CD4-positive, alpha-beta T cell (primary cell): ENCODE measurements around the gene ATF7IP. TPM values are rescaled to one million over a fixed set of nuclear protein-coding genes. Genes with fewer than 3 reads are reported as not detected.

Experiments
- ATAC-seq: fragments of 200-7000 bp; cut with Tn5 transposase; one replicate; pipeline ENCODE4 v1.10.0; 2022; ENCODE audit warnings: mild to moderate bottlenecking; ENCODE audit not compliant: poor library complexity
- CTCF ChIA-PET: fragments of 350-600 bp; sonication (Branson Sonifier 250); formaldehyde crosslinking; loops from one replicate; lab custom pipeline; 2021; ENCODE audit warnings: antibody characterized with exemption, inconsistent platforms; lab: Charles Lee
- POLR2A ChIA-PET: fragments of 350-600 bp; sonication (Branson Sonifier 250); formaldehyde crosslinking; loops from one replicate; lab custom pipeline; 2021; ENCODE audit warnings: antibody characterized with exemption, inconsistent platforms; lab: Charles Lee
- DNase-seq, 14 experiments: peaks; one replicate each; pipeline ENCODE4 v3.0.0-alpha.2; 2013 to 2020; ENCODE audit warnings: mixed read lengths in 2 of 14
- H3K27ac ChIP-seq, 2 donors: one replicate each; pipeline versions ENCODE4 v1.5.1 to v1.7.0; 2013; ENCODE audit warnings: low read length in 2 of 2, low read depth in 1 of 2, mild to moderate bottlenecking in 1 of 2
- H3K27me3 ChIP-seq, 2 experiments: 1 replicate in 1 of 2; 2 replicates in 1 of 2; pipeline versions ENCODE4 v1.6.1 to v1.7.0; 2013; ENCODE audit warnings: low read length in 2 of 2, control low read depth in 1 of 2, mild to moderate bottlenecking in 1 of 2, moderate library complexity in 1 of 2; ENCODE audit not compliant: insufficient read depth in 2 of 2, control insufficient read depth in 1 of 2
- H3K36me3 ChIP-seq: one replicate; pipeline ENCODE4 v1.6.1; 2013; ENCODE audit warnings: low read length, control low read depth; ENCODE audit not compliant: insufficient read depth
- H3K4me1 ChIP-seq: one replicate; pipeline ENCODE4 v1.6.1; 2013; ENCODE audit warnings: low read length, control low read depth; ENCODE audit not compliant: insufficient read depth
- H3K4me3 ChIP-seq: one replicate; pipeline ENCODE4 v1.5.1; 2013; ENCODE audit warnings: mild to moderate bottlenecking, low read length, moderate library complexity
- H3K9me3 ChIP-seq, 2 experiments: 1 replicate in 1 of 2; 2 replicates in 1 of 2; pipeline versions ENCODE4 v1.6.1 to v1.7.0; 2013; ENCODE audit warnings: low read length in 2 of 2, mild to moderate bottlenecking in 2 of 2, control low read depth in 1 of 2, moderate library complexity in 1 of 2; ENCODE audit not compliant: control insufficient read depth in 1 of 2, insufficient read depth in 1 of 2
- H3K27ac Mint-ChIP-seq: one replicate; pipeline ENCODE4 v1.8.0; 2020; ENCODE audit warnings: mixed read lengths
- H3K27me3 Mint-ChIP-seq: one replicate; pipeline ENCODE4 v1.8.0; 2021; ENCODE audit warnings: mixed read lengths
- H3K36me3 Mint-ChIP-seq: one replicate; pipeline ENCODE4 v1.8.0; 2021; ENCODE audit warnings: low read depth, mixed read lengths
- H3K4me1 Mint-ChIP-seq: one replicate; pipeline ENCODE4 v1.8.0; 2021; ENCODE audit warnings: low read depth, mixed read lengths
- H3K4me3 Mint-ChIP-seq: one replicate; pipeline ENCODE4 v1.8.0; 2020; ENCODE audit warnings: mild to moderate bottlenecking, mixed read lengths
- H3K9me3 Mint-ChIP-seq: one replicate; pipeline ENCODE4 v1.8.0; 2020; ENCODE audit warnings: mixed read lengths
- intact Hi-C, 2 experiments: fragments of 100-400 bp; cut with DNase I in 1 of 2; cut with micrococcal nuclease in 1 of 2; formaldehyde crosslinking; loops; one replicate each; pipeline versions ENCODE4 v1.15.1 to v1.9.0; 2023 to 2025; cut with DNase I, micrococcal nuclease
- total RNA-seq, 174 experiments: library from RNA in 2 of 174; stranded (reverse) in 2 of 174; gene quantifications; one replicate each; pipeline ENCODE4 v1.2.3 and lab custom pipeline; 2021 to 2026
- TF ChIP-seq, protein P1 (sequence below): fragments of 200-600 bp; IDR thresholded peaks from one replicate; pipeline ENCODE4 v1.8.0; 2022; ENCODE audit warnings: antibody characterized with exemption, mild to moderate bottlenecking

ATF7IP gene
- total RNA-seq, 2 experiments from 2014 or later: 134 to 143 TPM

DNA sequence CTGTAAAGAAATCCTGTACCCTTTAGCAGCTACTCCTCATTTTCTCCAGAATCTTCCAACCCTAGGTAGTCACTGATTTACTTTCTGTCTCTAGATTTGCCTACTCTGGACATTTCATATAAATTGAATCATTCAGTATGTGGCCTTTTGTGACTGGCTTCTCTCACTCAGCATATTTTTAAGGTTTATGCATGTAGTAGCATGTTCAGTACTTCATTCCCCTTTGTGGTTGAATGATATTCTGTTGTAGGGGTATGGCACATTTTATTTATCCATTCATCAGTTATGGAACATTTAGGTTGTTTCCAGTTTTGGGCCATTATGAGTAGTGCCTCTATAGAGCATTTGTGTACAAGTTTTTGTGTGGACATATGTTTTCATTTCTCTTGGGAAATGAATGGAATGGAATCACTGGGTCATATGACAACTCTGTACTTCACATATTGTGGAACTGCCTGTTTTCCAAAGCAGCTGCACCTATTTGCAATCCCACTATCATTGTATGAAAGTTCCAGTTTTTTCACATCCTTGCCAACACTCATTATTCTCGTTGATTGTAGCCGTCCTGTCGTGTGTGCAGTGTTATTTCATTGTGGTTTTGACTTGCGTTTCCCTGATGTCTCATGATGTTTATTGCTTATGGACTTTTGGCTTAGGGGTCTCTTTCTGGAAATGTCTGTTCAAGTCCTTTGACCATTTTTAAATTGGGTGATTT lies 57.2 kb downstream of the ATF7IP start:
- peaks cover 69% of the 10 kb centered on the region for H3K4me1 Mint-ChIP-seq
- DNase-seq (no peak), ATAC-seq (no peak)
- Histone ChIP-seq H3K27me3 (no peaks in the 10 kb centered on the region), H3K27ac (no peak overlapping the region), H3K4me3 (no peak overlapping the region), H3K36me3 (peaks cover 51% of the 10 kb centered on the region), H3K9me3 (peaks cover 0 to 8% of the 10 kb centered on the region in 2 experiments), H3K4me1 (peaks cover 19% of the 10 kb centered on the region)
- H3K36me3 Mint-ChIP-seq: peaks cover 78% of the 10 kb centered on the region
- no peaks in the 10 kb centered on the region for H3K27me3 Mint-ChIP-seq
- H3K9me3 Mint-ChIP-seq: no peaks in the 10 kb centered on the region
- CTCF ChIA-PET: no interaction called here
- TF ChIP-seq, protein P1, sequence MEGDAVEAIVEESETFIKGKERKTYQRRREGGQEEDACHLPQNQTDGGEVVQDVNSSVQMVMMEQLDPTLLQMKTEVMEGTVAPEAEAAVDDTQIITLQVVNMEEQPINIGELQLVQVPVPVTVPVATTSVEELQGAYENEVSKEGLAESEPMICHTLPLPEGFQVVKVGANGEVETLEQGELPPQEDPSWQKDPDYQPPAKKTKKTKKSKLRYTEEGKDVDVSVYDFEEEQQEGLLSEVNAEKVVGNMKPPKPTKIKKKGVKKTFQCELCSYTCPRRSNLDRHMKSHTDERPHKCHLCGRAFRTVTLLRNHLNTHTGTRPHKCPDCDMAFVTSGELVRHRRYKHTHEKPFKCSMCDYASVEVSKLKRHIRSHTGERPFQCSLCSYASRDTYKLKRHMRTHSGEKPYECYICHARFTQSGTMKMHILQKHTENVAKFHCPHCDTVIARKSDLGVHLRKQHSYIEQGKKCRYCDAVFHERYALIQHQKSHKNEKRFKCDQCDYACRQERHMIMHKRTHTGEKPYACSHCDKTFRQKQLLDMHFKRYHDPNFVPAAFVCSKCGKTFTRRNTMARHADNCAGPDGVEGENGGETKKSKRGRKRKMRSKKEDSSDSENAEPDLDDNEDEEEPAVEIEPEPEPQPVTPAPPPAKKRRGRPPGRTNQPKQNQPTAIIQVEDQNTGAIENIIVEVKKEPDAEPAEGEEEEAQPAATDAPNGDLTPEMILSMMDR: no peak
- intact Hi-C loops: loop anchor here in 1 of 2 experiments (5.0 to 10.0 kb wide), 3 partner anchors 170 to 295 kb away; no protein-coding TSS in a partner anchor
- H3K27ac Mint-ChIP-seq: peak overlapping the region; percentile 3
- H3K4me3 Mint-ChIP-seq: no peak overlapping the region
- POLR2A ChIA-PET: interaction anchor here (0.6 to 1.1 kb wide), 4 partner anchors 57 to 348 kb away, joined by 3 read pairs; a partner anchor contains a TSS

DNA sequence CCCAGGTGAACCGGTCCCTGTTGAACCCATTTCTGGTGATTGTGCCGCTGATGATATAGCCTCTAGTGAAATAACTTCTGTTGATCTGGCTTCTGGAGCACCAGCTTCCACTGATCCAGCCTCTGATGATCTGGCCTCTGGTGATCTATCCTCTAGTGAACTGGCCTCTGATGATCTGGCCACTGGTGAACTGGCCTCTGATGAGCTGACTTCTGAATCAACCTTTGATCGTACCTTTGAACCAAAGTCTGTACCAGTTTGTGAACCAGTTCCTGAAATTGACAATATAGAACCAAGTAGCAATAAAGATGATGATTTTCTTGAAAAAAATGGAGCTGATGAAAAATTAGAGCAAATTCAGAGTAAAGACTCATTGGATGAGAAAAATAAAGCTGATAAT lies 59.1 kb downstream of the ATF7IP start:
- TF ChIP-seq, protein P1: no peak
- Mint-ChIP-seq H3K36me3 (peaks cover 97% of the 10 kb centered on the region), H3K4me1 (peaks cover 79% of the 10 kb centered on the region), H3K27me3 (no peaks in the 10 kb centered on the region), H3K9me3 (no peaks in the 10 kb centered on the region), H3K27ac (no peak overlapping the region), H3K4me3 (peak overlapping the region; percentile 30)
- Histone ChIP-seq H3K27me3 (no peaks in the 10 kb centered on the region), H3K36me3 (peaks cover 63% of the 10 kb centered on the region), H3K4me1 (peaks cover 20% of the 10 kb centered on the region), H3K27ac (no peak overlapping the region), H3K9me3 (peaks cover 0 to 8% of the 10 kb centered on the region in 2 experiments), H3K4me3 (no peak overlapping the region)
- ChIA-PET CTCF (interaction anchor here (0.7 to 1.1 kb wide), 2 partner anchors 239 to 797 kb away, joined by 3 read pairs; partner anchors contain the start of gene RERG), POLR2A (no interaction called here)
- no peak for ATAC-seq
- DNase-seq: no peak
- intact Hi-C loops: loop anchor here in 1 of 2 experiments (5.0 to 10.0 kb wide), 3 partner anchors 172 to 293 kb away; no protein-coding TSS in a partner anchor

DNA sequence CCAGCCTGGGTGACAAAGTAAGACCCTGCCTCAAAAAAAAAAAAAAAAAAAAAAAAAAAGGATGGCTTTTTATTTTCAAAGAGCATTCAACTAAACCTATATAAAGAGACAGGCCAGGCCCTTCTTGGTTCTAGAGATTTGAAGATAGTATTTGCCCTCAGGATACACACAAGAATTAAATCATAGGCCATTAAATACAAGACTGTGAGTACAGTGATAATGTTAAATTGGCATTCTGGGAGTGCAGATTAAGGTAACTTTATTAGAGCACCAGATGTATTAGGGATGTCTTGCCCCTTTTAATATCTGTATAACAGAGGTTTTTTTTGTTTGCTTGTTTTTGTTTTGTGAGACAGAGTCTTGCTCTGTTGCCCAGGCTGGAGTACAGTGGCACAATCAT lies 61.3 kb downstream of the ATF7IP start:
- peaks cover 0 to 1% of the 10 kb centered on the region in 2 experiments for H3K9me3 ChIP-seq
- H3K4me3 Mint-ChIP-seq: no peak overlapping the region
- H3K4me3 ChIP-seq: no peak overlapping the region
- peaks cover 88% of the 10 kb centered on the region for H3K4me1 Mint-ChIP-seq
- no peak overlapping the region for H3K27ac ChIP-seq
- intact Hi-C loops: loop anchor here in 1 of 2 experiments (10.0 kb wide), 1 partner anchor 238 kb away; no protein-coding TSS in a partner anchor
- peaks cover 65% of the 10 kb centered on the region for H3K36me3 ChIP-seq
- no peaks in the 10 kb centered on the region for H3K27me3 ChIP-seq
- CTCF ChIA-PET: interaction anchor here (1.1 kb wide), 1 partner anchor 24 kb away, joined by 3 read pairs; no protein-coding TSS in a partner anchor
- H3K4me1 ChIP-seq: peaks cover 25% of the 10 kb centered on the region
- POLR2A ChIA-PET: no interaction called here
- DNase-seq (no peak), ATAC-seq (no peak)
- H3K9me3 Mint-ChIP-seq: no peaks in the 10 kb centered on the region
- peak overlapping the region; percentile 7 for H3K27ac Mint-ChIP-seq
- H3K36me3 Mint-ChIP-seq: peaks cover 97% of the 10 kb centered on the region
- no peaks in the 10 kb centered on the region for H3K27me3 Mint-ChIP-seq
- TF ChIP-seq, protein P1: no peak
